GM12864 (cell line): ENCODE measurements around the gene GP1BB.

Experiments
- DNase-seq: peaks from one replicate; pipeline ENCODE4 v3.0.0-alpha.2; 2011; ENCODE audit warnings: low read depth
- H3K4me3 ChIP-seq: 2 replicates; pipeline ENCODE4 v1.5.1; 2011; ENCODE audit warnings: mild to moderate bottlenecking, low read depth, low read length, control low read depth
- TF ChIP-seq, protein P1 (sequence below): IDR thresholded peaks from 2 replicates; pipeline ENCODE4 v1.5.1; 2011; ENCODE audit warnings: low read depth, mild to moderate bottlenecking, moderate library complexity, low read length, control low read depth, inconsistent platforms; ENCODE audit errors: missing control alignments

Gene GP1BB

DNA sequence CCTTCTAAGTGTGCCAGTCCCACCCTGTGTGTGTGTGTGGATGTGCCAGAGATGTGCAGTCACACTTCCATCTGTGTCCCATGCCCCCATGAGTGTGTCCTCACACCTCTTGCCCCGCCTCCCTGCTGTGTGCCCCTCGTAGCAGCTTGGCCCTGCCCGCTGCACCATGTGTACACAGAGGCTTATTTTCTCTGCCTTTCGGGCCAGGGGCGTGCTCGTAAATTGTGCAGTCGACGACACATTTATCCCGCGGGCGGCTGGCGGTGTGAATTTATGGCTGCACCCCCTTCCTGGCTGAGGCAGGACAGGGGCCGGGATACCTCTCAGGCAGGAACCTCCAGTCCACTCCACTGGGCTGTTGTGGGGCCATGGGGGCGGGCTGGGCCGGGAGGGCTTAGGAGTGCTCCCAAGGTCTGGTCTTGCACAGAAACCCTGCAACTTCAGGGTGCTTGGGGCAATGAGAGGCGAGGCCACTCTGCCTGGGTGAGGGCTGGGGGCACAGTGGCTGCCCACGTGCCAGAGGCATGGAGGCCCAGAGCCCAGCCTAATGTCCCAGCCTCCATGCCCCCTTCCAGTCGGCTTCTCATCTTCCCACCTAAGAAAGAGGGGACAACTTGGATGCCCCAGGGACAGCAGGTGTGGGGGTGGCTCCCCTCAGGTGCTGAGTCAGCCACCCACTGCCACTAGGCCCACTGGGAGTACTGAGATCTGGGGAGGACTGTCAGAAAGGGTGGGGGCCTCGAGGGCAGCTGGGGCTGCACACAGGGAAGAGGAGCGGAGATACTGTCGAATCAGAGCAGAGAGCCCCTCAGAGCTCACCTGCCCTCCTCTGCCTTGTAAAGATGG lies 12.5 kb downstream of the GP1BB start:
- H3K4me3 ChIP-seq = no peak overlapping the region
- DNase-seq = no peak
- TF ChIP-seq, protein P1, sequence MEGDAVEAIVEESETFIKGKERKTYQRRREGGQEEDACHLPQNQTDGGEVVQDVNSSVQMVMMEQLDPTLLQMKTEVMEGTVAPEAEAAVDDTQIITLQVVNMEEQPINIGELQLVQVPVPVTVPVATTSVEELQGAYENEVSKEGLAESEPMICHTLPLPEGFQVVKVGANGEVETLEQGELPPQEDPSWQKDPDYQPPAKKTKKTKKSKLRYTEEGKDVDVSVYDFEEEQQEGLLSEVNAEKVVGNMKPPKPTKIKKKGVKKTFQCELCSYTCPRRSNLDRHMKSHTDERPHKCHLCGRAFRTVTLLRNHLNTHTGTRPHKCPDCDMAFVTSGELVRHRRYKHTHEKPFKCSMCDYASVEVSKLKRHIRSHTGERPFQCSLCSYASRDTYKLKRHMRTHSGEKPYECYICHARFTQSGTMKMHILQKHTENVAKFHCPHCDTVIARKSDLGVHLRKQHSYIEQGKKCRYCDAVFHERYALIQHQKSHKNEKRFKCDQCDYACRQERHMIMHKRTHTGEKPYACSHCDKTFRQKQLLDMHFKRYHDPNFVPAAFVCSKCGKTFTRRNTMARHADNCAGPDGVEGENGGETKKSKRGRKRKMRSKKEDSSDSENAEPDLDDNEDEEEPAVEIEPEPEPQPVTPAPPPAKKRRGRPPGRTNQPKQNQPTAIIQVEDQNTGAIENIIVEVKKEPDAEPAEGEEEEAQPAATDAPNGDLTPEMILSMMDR = no peak

DNA sequence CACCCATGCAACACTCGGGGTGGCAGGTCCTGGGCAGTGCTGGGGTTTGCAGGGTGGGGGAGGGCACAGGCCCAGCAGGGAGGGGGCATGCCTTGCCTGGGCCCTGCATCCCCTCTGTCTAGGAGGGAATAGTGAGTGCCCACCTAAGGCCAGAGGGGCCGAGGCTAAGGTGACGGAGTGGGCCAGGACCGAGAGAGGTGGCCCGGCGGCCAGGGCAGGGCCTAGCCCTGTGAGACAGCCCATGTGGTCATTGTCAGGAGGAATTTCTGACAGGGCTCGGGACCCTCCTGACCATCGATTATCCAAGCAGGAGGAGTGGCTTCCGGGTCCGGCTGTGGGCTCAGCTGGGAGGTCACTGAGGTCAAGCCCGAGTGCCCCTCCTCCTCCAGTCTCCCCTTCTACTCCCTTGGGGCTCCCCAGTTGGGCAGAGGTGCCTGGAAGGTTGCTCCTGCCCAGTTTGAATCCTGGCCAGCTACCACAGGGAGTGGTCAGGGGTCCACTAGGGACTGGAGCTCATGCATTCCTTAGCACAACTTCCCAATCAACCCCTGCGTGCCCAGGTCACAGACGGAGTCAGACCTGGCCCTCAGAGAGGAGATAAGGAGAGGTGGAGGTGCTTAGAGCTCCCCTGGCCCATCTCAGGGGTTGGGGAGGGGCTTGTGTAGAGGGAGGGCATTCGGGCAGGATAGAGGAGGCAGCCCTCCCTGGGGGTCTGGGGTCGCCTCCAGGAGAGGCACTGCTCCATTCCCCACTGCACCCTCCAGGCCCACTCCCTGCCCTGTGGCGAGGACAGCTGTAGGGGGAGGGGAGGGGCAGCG lies 14.7 kb downstream of the GP1BB start:
- H3K4me3 ChIP-seq = no peak overlapping the region
- DNase-seq = no peak
- TF ChIP-seq, protein P1 = no peak

DNA sequence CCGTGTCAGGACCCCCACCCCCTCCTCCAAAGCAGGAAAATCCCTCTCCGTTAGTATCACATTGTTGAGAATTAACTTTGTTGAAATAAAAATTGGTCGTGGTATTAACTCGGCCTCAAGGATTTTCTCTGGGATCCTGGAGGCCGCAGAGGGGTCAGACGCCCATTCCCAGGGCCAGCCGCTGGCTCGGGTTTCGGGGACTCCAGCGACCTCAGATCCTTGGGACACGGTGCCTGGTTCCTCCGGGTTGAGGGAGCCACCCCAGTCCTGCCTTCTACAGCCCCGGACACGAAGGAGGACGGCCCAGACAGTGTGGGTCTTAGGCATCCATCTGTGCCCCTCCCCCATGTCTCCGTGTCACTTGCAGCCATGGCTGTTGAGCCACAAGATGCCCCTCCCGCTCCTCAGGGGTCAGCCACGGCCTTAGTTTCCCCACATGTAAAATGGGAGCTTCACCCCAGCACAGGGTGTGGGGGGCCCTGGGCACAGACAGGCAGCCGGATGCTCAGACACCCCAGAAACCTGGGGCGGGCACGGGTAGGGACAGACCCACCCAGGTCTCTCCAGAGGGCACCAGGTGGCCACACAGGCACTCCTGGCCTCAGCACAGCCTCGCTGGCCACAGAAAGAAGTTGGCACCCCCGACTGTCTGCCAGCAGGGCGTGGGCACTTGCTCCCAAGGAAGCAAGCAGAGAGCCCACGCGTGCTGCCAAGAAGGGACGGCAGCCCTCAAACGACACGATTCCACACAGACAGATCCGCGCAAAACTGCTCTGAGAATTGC lies 15.5 kb downstream of the GP1BB start:
- no peak for DNase-seq
- H3K4me3 ChIP-seq = no peak overlapping the region
- TF ChIP-seq, protein P1 = no peak

DNA sequence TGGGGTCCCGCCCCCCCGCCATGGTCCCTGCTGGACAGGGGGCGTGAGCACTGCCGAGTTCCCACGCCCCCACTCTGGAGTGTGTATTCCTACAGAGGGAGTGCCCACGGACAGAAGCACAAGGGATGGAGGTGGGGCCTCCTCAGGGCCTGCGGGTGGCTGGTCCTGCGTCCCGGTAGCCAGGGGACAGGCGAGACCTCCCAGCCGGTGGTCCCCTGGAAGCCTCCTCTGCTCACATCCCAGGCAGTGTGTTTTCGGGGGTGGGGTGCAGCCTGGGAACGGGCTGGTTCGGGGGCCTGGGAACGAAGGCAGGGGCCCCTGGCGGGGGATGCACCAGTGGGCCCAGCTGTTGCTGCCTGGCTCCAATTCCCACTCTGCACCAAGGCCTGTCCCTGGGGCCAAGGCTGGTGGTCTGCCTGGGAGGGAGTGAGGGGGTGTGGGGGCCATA lies 16.1 kb downstream of the GP1BB start:
- TF ChIP-seq, protein P1 = no peak
- H3K4me3 ChIP-seq = no peak overlapping the region
- no peak for DNase-seq

DNA sequence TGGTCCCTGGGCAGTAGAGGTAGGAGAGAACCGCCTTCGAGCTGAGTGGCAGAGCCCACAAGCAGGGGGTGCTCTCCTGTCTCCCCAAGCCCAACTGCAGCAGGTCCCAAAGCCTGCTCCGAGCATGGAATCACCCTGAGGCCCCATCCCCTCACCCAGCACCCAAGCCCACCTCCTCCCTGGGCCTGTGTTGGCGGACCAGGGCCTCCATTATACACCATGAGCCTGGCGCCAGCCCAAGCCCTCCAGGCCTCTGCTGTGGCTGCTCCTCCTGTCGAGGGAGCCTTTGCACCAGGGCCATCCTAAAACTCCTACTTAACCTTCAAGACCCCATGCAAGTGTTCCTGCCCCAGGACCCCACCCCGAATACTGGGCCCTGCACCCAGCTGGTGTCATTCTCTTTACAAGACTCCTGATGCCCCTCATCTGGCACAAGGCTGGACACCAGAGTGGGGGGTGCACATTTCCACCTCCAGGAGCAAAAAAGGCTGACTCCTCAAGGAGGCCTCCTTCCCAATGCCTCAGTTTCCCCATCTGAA lies 16.6 kb downstream of the GP1BB start:
- no peak overlapping the region for H3K4me3 ChIP-seq
- no peak for DNase-seq
- TF ChIP-seq, protein P1 = no peak

DNA sequence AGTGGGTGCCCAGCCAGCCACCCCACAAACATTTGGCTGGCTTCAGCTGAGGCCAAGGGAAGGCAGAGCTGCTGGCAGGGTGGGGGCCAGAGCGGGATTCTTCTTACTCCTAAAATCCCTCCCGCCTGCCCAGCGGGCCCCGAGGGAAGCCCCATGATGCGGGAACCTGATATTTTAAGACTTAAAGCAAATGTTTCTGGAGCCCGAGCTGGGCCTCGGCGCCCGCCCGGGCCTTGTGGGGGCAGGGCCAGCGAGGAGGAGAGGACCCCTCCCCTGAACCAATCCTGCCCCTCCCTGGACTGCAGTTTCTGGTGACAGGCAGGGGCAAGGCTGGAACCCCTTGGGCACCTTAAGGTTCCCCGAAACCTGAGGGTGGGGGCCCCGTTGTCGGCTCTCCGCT lies 17.2 kb downstream of the GP1BB start:
- TF ChIP-seq, protein P1 = no peak
- DNase-seq = no peak
- no peak overlapping the region for H3K4me3 ChIP-seq
